UCSD-AML1 (cell line): Measurements from ENCODE around the gene CHAF1B.
"Not testable (repeated sequence)": the region's sequence is repeated elsewhere in the genome, so short reads cannot be mapped to it uniquely, and the experiment has no call there.

Experiments
- DNase-seq: peaks from one replicate; lab custom pipeline; 2025; ENCODE audit not compliant: unreplicated experiment; lab: John Stamatoyannopoulos, UW

CHAF1B gene

DNA sequence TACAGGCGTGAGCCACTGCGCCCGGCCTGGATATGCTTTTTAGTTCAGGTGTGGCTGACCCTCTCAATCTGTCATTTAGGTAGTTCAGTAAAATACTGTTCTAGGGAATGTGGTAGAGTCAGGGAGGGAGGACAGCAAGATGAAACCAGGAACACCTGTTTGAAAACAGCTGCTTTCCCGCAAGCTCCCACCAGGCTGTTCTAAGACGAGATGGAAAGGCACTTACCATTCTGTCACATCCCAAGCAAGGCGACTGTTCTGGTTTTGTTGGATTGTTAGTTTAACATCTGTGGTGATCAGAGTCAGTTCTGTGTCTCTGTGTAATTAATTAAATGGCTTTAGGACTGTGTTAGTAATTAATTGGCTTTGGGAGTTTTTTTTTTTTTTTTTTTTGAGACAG, 2.9 kb downstream of the CHAF1B start:
- DNase-seq = no peak

DNA sequence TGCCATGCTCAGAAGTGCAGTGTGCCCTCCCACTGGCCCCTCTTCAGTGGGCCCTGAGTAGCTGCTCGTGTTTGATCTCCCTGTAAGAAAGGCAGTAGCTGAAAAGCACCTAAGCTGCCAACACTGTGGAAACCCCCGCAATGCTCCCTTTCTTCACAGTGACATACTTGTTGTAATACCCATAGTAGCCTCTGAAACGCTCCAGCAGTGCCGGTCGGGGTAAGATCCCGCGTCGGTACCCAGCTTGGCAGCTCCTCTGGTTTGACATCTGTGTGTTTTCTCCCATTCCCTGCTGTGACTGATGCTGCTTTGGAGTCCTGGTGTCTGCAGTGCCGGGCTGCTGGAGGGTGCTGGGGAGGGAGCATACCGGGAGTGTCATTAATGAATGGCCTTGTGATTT, 3.6 kb downstream of the CHAF1B start:
- no peak for DNase-seq

DNA sequence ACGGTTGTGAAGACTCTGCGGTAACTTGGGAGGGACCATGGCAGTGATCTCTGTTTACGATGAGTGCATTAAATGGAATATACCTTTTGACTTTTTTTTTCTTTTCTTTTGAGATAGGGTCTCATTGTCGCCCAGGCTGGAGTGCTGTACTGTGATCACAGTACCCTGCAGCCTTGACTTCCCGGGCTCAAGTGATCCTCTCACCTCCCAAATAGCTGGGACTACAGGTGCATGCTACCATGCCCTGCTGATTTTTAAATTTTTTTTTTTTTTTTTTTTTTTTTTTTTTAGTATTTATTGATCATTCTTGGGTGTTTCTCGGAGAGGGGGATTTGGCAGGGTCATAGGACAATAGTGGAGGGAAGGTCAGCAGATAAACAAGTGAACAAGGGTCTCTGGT, 6.5 kb downstream of the CHAF1B start:
- not testable (repeated sequence) for DNase-seq

DNA sequence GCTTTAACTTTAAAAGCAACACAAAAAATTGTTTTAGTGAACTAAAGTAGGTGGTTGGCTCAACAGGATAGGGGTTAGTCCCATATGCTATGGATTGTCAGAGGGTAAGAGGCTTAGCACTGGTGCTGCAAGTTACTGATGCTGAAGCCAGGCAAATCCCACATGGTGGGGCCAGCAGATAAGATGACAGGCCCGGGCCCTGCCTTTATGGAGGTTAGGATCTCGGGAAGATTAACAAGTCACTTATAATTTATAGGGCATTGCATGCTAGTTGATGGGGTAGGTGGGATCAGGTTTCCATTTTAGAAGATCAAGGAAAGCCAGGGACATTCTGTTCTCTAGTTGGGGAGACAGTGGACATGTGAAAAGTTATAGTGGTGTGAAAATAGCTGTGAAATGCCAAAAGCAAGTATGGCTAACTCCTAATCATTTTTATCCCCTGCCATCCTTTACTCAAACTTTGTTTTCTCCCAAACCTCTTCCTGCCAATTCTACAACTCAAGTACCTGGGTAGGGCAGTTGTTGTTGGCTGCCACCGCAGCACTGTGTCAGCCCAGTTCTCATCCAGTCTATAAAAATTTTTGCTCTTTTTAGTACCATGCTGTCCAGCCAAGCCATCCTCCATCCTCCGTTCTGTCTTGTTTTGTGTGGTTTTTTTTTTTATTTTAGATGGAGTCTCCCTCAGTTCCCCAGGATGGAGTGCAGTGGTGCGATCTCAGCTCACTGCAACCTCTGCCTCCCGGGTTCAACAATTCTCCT, 10.3 kb downstream of the CHAF1B start:
- DNase-seq = no peak

DNA sequence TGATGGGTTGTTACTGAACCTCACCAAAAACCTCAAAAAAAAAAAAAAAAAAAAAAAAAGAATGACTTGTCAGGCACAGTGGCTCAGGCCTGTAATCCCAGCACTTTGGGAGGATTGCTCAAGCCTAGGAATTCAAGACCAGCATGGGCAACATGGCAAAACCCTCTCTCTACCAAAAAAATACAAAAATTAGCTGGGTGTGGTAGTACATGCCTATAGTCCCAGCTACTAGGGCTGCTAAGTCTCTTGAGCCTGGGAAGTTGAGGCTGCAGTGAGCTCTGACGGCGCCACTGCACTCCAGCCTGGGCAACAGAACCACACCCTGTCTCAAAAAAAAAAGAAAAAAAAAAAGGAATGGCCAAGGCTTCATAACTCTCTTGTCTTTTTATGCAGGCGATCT, 11.1 kb downstream of the CHAF1B start:
- no peak for DNase-seq

DNA sequence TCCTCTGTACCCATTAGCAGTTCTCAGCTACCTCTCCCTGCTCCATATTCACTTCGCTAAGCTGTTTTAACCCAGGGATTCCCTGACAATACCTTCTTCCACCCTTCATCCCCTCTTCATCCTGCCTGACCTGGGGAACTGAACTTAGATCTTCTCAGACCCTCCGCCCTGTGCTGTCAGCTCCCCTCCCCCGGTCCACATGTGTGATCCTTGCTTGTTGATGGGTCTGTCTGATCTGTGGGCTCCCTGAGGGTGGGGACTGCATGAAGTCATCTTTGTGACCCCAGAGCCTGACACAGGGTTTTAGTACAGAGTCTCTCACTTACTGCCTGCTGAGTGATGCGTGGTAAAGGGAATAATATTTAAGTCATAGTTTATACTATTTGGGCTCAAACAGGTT, 11.8 kb downstream of the CHAF1B start:
- no peak for DNase-seq

DNA sequence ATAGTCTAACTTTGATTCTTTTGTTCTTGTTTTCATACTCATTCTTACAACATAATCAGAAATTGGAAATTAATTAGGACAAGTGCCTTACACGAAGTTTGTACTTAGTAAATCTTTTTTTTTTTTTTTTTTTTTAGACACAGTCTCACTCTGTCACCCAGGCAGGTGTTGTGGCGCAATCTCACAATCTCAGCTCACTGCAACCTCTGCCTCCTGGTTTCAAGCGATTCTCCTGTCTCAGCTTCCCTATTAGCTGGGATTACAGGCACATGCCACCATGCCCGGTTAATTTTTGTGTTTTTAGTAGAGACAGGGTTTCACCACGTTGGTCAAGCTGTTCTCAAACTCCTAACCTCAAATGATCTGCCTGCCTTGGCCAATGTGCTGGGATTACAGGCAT, 12.4 kb downstream of the CHAF1B start:
- DNase-seq = no peak

DNA sequence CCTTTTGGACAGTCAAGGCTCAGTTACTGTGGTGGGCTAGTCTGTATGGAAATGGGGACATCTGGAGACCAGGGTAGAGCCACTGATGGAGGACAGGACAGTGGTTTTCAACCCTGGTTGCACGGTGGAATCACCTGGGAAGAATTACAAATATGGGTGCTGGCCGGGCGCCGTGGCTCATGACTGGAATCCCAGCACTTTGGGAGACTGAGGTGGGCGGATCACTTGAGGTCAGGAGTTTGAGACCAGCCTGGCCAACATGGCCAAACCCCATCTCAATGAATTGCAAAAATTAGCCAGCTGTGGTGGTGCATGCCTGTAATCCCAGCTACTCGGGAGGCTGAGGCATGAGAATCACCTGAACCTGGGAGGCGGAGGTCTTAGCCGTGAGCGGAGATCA, 14.5 kb downstream of the CHAF1B start:
- DNase-seq = not testable (repeated sequence)

DNA sequence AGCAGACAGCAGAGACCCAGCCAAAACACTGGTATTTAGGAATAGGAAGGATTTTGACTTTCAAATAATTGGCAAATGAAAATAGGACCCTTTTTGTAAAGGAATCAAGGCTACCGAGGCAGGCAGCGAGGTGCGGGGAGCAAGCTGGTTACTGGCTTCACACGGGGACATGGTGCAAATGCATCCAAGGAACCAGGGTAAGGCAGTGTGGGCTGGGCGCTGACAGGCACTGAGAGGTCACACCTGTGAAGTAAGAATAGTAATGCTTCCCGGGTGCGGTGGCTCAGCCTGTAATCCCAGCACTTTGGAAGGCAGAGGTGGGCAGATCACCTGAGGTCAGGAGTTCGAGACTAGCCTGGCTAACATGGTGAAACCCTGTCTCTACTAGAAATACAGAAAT, 15.5 kb downstream of the CHAF1B start:
- no peak for DNase-seq

DNA sequence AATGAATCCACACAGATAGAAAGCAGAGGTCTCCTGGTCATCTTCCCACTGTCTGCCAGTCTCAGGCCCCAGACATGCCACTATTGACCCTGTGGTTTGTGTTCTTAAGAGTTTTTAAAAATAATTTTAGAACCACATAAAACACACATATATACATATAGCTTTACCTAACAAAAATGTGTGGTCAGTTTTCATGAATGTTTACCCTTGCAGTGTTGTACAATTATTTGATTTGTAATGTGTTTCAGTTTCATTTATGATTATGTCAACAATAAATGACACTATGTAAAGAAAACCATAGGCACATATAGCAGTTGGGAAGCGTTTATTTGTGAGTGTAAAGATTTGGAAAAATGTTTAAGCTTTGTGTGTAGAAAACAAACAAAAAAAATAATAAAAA, 17.1 kb downstream of the CHAF1B start:
- no peak for DNase-seq

DNA sequence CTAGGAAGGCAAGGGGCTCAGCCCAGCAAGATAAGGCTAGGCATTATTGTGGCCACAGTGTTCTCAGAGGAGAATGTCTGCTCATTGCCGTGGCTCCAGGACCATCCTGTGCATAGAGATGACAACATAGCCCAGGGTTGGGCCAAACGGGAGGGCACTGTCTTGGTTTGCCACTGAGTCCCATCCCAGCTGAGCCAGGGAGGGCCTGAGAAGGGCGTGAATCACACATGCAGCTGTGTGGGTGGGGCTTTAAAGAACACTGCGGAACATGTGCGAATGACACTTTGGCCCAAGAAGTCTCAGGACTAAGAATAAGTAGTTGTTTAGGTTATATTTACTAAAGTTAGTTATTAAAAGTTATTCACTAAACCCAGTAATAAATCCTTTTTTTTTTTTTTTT, 18.5 kb downstream of the CHAF1B start:
- DNase-seq = no peak

DNA sequence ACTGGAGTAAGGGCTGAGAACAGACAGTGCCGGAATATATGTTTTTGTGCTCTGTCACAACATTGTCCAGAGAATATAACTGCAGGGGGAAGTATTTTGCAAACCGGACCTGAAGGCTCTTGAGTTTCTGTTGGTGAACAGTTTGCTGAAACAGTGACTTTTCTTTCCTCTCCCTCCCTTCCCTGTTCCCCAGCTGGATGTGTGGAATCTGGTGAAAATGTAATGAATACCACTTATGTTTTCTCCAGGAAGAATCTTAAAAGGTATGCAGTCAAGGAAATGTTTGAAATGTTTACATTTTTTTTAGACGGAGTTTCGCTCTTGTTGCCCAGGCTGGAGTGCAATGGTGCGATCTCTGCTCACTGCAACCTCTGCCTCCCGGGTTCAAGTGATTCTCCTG, 23.4 kb downstream of the CHAF1B start:
- DNase-seq = no peak

DNA sequence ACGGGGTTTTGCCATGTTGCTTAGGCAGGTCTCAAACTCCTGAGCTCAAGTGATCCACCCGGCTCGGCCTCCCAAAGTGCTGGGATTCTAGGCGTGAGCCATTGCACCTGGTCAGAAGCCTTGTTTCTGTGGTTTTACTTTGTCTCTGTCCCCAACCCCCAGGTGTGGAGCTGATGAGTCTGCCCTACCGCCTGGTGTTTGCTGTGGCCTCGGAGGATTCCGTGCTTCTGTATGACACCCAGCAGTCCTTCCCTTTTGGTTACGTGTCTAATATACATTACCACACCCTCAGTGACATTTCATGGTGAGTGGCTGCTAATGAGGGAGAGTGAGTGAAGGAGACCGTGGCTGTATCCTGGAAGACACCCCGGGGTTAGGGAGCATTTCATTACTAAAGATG, 26.1 kb downstream of the CHAF1B start:
- DNase-seq = no peak

DNA sequence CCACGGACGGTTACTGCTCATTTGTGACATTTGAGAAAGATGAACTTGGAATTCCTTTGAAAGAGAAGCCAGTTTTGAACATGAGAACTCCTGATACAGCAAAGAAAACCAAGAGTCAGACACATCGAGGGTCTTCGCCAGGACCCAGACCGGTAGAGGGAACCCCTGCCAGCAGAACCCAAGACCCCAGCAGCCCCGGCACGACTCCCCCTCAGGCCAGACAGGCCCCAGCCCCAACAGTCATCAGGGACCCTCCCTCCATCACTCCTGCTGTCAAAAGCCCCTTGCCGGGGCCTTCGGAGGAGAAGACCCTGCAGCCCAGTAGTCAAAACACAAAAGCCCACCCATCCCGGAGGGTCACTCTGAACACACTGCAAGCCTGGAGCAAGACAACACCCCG, 27.7 kb downstream of the CHAF1B start:
- no peak for DNase-seq

DNA sequence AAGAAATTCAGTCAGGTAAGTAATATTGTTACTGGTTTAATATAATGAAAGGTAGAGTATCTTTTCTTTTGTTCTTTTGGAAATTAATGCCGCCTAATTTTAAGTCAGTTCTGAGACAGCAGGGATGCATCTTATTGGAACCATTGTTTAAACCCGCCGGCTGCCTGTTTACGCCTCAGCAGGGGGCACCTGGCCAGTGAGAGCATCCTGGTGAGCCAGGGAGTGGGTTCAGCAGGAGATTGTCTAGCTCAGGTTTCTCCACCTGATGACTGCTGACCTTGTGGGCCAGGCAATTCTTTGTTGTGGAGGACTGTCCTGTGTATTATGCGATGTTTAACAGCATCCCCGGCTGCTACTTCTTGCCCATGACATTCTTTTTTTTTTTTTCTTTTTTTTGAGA, 30.2 kb downstream of the CHAF1B start:
- no peak for DNase-seq

DNA sequence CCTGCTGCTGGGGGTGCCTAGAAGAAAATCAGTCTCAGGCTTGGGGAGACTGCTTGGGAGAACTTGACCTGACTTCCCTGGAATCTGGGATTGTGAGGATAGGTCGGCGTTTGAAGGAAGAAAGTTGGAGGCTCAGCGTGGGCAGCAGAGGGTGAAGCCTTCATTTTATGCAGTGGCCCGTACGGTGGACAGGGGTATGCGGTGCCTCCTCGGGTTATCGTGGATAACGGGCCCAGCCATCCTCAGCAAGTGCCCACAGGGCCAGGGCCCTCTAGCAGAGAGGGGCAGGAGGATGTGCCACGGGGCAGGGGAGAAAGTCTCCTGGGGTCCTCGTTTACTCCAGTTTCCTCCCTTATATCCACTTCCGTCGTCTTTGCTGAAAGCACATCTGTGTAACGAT, 34.0 kb downstream of the CHAF1B start:
- no peak for DNase-seq

DNA sequence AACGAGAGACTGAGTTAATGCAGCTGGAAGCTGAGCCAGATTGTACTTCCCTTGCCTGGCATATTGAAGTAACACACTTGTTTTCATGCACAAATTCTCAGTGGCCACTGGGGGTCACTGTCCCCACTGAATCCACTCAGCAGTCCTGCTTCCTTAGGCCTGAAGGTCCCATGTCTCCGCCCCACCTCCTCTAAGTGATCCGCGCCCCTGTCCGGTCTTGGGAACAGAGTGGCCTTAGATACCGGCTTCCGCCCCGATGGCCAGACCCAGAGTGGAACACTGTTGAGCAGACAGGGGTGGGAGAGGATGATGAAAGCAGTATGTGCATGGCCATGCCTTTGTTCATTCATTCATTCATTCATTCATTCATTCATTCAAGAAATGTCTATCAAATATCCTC, 34.8 kb downstream of the CHAF1B start:
- peak; percentile 52 for DNase-seq

DNA sequence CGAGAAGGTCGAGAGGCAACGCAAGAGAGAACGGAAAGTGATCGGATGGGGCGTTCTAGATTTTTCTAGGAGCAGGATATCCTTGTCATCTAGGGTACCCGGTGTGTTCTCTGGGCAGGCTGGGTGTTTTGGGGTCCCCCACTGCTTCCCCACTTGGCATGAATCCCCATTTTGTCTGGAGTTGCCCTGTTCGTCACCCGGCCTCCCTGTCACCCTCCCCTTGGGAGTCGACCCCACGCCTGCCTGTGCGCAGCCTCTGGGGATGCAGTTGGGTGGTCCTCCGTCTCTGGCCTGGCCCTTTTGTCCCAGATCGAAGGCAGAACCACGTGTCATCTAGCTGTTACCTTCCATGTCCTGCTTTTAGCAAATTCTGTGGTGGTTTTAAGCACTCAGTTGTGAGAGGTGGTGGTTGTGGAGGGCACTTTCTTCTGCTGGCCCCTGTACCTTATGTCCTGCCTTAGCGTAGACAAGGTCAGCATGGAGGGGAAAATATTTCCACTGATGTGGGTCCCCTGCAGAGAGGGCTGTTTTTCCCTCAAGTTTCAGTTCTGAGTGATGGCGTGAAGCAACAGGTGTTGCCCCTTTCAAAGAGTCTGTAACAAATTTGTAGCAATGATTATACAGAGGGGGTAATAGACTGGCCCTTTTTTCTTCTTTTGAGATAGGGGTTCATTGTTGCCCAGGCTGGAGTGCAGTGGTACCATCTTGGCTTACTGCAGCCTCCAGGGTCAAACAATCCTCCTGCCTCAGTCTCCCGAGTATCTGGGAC, 35.6 kb downstream of the CHAF1B start:
- no peak for DNase-seq

DNA sequence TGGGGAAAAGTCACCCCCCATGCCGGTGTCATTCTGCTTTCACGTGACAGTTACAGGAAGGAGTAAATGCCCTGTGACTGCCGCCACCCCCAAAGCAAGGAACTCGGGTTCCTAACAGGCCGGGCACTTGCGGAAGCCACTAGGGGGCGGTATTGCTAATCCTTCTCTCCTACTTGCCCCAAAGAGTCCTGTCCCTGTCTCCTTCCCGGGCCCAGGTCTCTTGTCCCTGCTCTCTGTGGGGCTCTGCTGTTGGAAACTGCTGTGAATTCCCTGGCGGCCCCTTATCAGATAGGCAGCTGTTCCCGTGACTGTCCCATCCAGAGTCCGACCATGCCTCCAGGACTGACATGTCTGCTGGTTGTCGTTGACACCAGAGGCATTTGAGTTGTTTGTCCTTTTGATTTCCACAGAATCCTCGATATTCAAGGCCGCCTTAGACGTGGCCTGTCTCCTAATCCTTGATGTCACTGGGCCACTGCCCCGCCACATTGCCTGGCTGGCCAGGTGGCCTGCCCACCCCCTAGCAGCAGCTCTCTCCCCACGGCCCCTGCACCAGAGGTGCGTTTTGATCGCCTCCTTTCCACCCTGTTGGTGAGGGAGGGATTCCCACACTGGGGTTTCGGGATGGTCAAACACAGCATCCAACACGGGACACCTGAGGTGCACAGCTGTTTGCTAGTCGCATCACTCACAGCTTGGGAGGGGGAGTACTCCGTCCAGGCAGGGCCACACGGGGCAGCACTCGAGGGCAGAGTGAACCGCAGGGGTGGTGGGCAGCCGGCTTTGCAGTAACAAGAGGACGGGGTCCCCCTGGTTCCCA, 37.3 kb downstream of the CHAF1B start:
- peak; percentile 63 for DNase-seq

DNA sequence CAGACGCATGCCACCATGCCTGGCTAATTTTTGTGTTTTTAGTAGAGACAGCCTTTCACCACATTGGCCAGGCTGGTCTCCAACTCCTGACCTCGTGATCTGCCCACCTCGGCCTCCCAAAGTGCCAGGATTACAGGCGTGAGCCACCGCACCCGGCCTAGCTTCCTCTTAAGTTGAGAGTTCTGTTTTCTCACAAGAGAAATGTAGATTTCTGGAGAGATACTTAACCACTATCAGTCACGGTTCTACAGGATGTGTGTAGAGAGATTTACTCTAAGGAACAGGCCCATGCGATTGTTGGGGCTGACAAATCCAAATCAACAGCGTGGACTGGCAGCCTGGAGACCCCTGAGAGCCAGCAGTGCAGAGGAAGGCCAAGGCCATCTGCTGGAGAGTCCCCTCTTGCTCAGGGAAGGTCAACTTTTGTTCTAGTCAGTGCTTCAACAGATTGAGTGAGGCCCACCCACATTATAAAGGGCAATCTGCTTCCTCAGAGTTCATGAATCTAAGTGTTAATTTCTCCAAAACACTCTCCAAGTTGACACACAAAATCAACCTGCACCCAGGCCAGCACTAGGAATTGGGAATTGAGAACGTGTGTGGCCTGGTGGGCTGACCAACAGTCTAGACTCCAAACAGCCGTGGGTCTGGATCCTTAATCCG, 38.7 kb downstream of the CHAF1B start:
- DNase-seq = no peak

DNA sequence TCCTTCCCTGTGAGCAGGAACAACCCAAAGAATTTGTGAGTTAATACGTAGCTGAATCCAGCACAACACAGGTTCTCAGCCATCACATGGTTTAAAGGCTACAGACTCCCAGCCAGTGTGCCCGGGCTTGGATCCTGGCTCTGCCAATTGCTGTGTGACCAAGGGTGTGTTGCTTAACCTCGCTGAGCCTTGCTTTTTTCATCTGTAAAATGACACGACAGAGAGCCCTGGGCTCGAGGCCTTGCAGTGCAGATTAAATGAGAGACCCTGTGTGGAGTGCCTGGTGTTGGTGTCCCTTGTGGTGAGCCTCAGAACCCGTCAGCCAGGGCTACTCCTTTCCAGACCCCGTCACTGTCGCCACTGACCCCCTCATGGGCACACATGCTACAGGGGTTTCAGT, 39.4 kb downstream of the CHAF1B start:
- DNase-seq = no peak
